HG03135 (cell line): ENCODE data around the gene CMBL.

Experiments used
- ATAC-seq: cut with Tn5 transposase; IDR thresholded peaks from one replicate; pipeline ENCODE4 v1.9.1; 2021; ENCODE audit warnings: mild to moderate bottlenecking, moderate library complexity; ENCODE audit not compliant: unreplicated experiment

The CMBL gene

GRCh38 chr5:10310835-10311570 lies 3.3 kb upstream of the CMBL start:
- ATAC-seq = peak; percentile 49

DNA sequence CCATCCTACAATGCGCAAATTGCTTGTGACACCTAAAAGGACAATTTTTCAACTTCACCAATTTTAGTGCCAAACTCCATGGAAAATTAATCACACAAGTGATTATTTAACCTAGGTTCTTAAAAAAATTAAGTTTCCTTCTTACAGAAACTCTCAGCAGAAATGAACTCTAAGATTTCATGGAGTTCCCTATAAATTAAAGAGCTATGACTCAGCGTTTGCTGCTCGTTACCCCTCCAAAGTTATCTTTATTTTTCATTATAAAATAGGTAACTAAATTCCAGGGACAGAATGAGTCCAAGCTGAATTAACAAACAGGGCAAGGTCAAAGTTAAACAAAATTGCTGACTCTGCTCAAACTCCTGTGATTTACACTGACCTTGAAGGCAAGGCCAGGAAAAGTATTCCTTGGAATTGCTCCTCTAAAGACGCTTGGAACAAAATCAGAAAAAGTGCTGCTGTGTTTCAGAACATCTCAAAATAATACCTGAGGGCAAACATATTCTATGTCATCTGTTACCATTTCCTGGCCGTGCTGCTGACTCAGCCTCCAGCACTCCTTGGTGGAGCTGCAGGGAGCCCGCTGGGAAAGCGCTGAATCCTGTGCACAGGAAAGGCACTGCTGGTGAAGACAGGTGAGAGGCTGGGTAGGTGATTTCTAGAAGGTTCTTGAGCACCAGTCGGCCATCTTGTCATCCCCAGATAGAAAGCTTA lies 2.5 kb upstream of the CMBL start:
- no peak for ATAC-seq

DNA sequence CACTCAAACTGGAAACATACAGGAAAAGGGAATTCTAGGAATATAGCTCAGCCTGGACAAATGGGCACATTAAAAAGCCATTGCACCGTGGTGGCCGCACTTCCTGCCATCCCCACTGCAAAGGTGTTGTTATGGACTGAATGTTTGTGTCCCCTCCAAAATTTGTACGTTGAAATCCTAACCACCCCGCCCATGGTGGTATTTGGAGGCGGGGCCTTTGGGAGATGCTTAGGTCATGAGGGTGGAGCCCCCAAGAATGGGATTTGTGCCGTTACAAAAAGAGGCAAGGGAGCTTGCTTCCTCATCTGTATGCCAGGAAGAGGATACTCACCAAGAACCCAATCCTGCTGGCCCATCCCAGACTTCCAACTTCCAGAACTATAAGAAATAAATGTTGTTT lies 1.1 kb upstream of the CMBL start:
- no peak for ATAC-seq

GRCh38 chr5:10306806-10307205 lies 896 bp downstream of the CMBL start:
- no peak for ATAC-seq

DNA sequence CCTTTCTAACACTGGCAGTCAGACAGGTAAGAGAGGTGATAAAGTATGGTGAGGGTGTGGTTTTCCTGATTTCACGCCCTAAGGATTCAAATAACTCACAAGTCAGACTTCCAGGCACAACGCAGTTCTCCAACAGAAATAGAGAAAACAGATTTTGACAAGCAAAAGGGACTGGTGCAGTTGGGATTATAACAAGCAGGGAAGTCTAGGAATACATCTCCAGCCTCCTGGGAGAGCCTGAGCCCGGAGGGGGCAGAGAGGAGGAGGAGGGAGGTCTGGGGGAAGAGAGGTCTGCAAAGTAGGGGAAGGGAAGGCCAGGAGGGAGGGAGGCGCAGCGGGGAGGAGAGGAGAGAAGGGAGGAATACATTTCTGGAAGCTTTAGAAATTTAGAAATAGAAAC lies 1.6 kb downstream of the CMBL start:
- no peak for ATAC-seq

- ATAC-seq = no peak
These were observed 2.8 kb downstream of the CMBL start for GRCh38 chr5:10304932-10305331.

DNA sequence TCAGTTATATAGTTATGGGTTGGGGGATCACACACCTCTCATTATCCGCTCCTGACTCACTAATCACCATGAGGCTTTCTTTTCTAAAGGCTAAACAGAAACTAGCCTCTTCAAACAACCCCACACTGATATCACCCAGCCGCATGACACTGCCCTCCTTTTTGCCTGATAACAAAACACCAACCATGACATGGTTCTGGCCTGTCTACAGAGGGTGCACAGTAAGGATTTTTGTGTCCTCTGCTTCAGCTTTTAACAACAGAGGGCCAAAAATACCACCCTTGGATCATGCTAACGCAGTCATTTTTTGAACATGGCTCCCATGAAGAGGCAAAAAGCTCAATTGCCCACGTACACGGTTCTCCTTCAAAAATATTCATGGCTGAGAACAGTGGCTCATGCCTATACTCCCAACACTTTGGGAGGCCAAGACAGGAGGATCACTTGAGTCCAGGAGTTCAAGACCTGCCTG lies 4.0 kb downstream of the CMBL start:
- ATAC-seq = no peak

GRCh38 chr5:10303201-10303600 lies 4.5 kb downstream of the CMBL start:
- ATAC-seq = no peak

GRCh38 chr5:10301842-10302610 lies 5.7 kb downstream of the CMBL start:
- ATAC-seq = no peak

GRCh38 chr5:10301266-10301665 lies 6.4 kb downstream of the CMBL start:
- ATAC-seq = no peak

DNA sequence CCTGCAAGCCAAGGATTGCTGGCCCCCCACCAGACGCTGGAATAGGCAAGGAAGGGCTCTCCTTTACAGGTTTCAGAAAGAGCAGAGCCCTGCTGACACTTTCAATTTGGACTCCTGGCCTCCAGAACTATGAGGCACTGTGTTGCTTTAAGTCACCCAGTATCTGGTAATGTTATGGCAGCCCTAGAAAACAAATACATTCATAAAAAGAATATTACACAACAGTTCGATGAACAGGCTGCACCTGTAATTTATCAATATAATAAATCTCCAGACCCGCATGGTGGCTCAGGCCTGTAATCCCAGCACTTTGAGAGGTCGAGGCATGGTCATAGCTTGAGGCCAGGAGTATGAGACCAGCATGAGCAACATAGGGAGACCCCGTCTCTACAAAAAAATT lies 7.5 kb downstream of the CMBL start:
- no peak for ATAC-seq

DNA sequence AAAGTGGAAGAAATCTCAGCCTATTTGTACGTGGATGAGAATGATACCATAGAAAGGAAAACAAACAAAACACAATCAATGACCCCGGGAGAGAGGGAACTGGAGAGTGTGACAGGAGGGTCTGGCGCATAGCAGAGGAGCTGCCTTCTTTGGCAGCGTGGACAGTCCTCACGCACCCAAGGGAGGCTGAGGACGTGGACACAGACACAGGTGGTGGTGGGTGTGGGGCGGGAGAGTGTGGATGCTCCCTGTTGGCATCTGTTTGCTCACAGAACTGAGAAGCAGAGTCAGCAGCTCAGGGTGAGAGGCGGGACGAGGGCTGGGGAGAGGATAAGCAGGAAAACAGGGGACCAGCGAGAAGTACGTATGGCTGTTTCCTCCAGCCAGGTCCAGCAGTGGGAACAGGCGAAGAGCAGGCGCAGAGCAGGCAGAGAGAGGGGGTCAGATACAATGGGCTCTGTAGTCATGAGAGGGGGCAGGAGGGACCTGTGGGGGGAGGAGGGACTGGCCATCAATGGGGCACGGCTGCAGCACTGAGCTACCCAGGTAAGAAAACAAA lies 10.0 kb downstream of the CMBL start:
- ATAC-seq = no peak

GRCh38 chr5:10295619-10296326 lies 11.9 kb downstream of the CMBL start:
- no peak for ATAC-seq

- ATAC-seq = no peak
These were observed 13.6 kb downstream of the CMBL start for GRCh38 chr5:10293907-10294662.

- no peak for ATAC-seq
These were observed 15.9 kb downstream of the CMBL start for GRCh38 chr5:10291692-10292339.

DNA sequence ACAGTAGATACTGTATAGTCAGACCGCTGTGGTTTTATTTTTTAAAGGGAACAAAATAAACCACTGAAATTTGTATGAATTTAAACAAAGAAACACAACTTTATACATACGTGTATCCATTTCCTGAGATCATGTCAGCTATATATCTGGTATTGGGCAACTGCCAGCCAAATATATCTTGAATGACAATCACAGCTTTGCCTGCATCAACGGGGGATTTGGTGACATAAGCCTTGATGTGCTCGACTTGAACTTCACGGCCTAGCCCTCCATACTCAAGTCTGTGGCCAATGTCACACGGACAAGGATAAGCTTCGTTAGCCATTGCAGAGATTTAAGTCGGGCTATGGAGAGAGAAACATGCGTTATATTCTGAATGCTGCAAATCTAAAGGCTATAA lies 17.3 kb downstream of the CMBL start:
- no peak for ATAC-seq

DNA sequence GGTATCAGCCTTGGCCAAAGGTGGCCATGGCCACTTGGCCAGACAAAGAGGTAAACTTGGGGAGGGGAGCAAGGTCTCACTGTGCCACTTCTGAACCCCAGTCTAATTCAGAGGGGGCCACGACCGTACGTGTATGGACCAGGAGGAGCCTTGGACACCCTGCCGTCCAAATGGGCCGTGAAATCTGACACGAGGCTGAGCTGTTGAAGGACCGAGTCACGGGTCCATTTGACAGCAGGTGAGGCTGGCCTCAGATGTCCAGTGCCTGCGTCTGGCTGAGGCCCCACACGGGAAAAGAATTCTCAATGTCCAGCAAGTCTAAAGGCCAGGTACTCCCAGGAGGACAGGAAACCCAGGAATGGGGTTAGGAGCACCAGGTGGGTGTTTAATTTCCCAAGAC lies 17.7 kb downstream of the CMBL start:
- no peak for ATAC-seq

DNA sequence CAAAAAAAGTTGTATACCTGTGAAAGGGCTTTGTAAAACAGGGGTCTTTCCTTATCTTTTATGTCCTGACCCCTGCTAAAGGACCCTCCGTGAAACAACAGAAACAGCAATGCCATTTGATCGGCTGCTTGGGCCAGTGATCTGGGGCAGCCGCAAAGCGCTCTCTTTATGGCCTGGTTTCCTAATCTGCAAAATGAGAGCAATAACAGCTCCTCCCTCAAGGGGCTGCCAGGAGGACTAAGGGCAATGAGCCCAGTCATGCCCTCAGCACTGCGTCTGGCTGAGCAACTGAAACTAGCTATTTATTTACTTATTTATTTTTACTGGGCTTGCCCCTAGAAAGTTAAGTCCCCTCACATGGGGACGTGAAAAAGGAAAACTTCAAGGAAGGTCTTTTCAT lies 18.3 kb downstream of the CMBL start:
- no peak for ATAC-seq

GRCh38 chr5:10288592-10289219 lies 19.0 kb downstream of the CMBL start:
- peak; percentile 42 for ATAC-seq
